ENCODE measurements around the gene KMT2B. TPM values are rescaled to one million over a fixed set of nuclear protein-coding genes. Genes with fewer than 3 reads are reported as not detected.

KMT2B gene
- total RNA-seq, 1 experiment from 2014 or later: 10.8 TPM

- peak; percentile 77 for DNase-seq
- CTCF ChIA-PET: no interaction called here
Measured at GRCh38 chr19:35716801-35717664, 770 bp upstream of the KMT2B start.

GRCh38 chr19:35718345-35719041 is 690 bp downstream of the KMT2B start:
- DNase-seq: peak; percentile 9
- ChIA-PET CTCF (no interaction called here), POLR2A (ENCODE audit: unreplicated experiment) (interaction anchor here (0.5 kb wide), 1 partner anchor 64 kb away, joined by 13 read pairs; no protein-coding TSS in a partner anchor)
- H3K9me3 ChIP-seq (ENCODE audit: low read length): no peaks in the 10 kb centered on the region
- no peaks in the 10 kb centered on the region for H3F3A ChIP-seq (ENCODE audit: low read length, unreplicated experiment)
- TF ChIP-seq EZH2phosphoT487 (IDR thresholded peaks at IDR 0.05; ENCODE audit: borderline replicate concordance, low read length) (no peak), CTCF (conservative IDR thresholded peaks at IDR 0.05; ENCODE audit: low read depth, low read length) (no peak), EZH2 (IDR thresholded peaks at IDR 0.05; ENCODE audit: low read length, unreplicated experiment) (no peak)
- H3K36me3 ChIP-seq (ENCODE audit: low read depth, low read length): no peaks in the 10 kb centered on the region; the same call in 1 of the 2 replicates
- H3K4me1 ChIP-seq (ENCODE audit: insufficient read depth, low read length): peaks cover 20% of the 10 kb centered on the region; the same call in 1 of the 2 replicates
- peak overlapping the region; percentile 95 for H3K4me3 ChIP-seq (ENCODE audit: low read length)
- BruUV-seq (replicated peaks): no TSS peak
- H2AFZ ChIP-seq (ENCODE audit: low read length): peak overlapping the region; percentile 51; the same call in 1 of the 2 replicates
- H4K20me1 ChIP-seq (ENCODE audit: low read length): 0 out of 2 replicates have a peak, but pooled peaks cover 3% of the 10 kb centered on the region
- no peaks in the 10 kb centered on the region for H3K27me3 ChIP-seq (ENCODE audit: low read length)
- ATAC-seq: no peak
- peak overlapping the region; percentile 87 for H3K9ac ChIP-seq (ENCODE audit: low read length)
- intact Hi-C loops (cut with micrococcal nuclease): loop anchor here (5.0 to 10.0 kb wide), 2 partner anchors 171 to 216 kb away; partner anchors contain the start of genes LRFN3 and TMEM147
- H3K79me2 ChIP-seq (ENCODE audit: low read length): peaks cover 33% of the 10 kb centered on the region
- H3K4me2 ChIP-seq (ENCODE audit: low read length): peak overlapping the region; percentile 98
- H3K27ac ChIP-seq (ENCODE audit: low read length): 0 out of 2 replicates have a peak overlapping the region, but pooled peaks have one; percentile 1
- no peaks in the 10 kb centered on the region for H3K9me2 ChIP-seq (replicated peaks; ENCODE audit: low read length)

More at GRCh38 chr19:35716801-35717664, 770 bp upstream of the KMT2B start:
- POLR2A ChIA-PET (ENCODE audit: unreplicated experiment): no interaction called here
- Histone ChIP-seq H2AFZ (ENCODE audit: low read length) (peak overlapping the region; percentile 97), H3K9me2 (replicated peaks; ENCODE audit: low read length) (no peaks in the 10 kb centered on the region), H3K79me2 (ENCODE audit: low read length) (peaks cover 33% of the 10 kb centered on the region), H3K9ac (ENCODE audit: low read length) (peak overlapping the region; percentile 85), H3K4me2 (ENCODE audit: low read length) (peak overlapping the region; percentile 97), H3K9me3 (ENCODE audit: low read length) (no peaks in the 10 kb centered on the region), H3K27me3 (ENCODE audit: low read length) (no peaks in the 10 kb centered on the region), H3F3A (ENCODE audit: low read length, unreplicated experiment) (no peaks in the 10 kb centered on the region), H3K27ac (ENCODE audit: low read length) (peak overlapping the region; percentile 50), H3K36me3 (ENCODE audit: low read depth, low read length) (no peaks in the 10 kb centered on the region; the same call in 1 of the 2 replicates), H3K4me1 (ENCODE audit: insufficient read depth, low read length) (peaks cover 20% of the 10 kb centered on the region; the same call in 1 of the 2 replicates), H3K4me3 (ENCODE audit: low read length) (peak overlapping the region; percentile 91), H4K20me1 (ENCODE audit: low read length) (0 out of 2 replicates have a peak, but pooled peaks cover 3% of the 10 kb centered on the region)
- BruUV-seq (replicated peaks): TSS peak; percentile 49
- TF ChIP-seq CTCF (conservative IDR thresholded peaks at IDR 0.05; ENCODE audit: low read depth, low read length): peak; percentile 80
- no peak for TF ChIP-seq EZH2 (IDR thresholded peaks at IDR 0.05; ENCODE audit: low read length, unreplicated experiment)
- no peak for TF ChIP-seq EZH2phosphoT487 (IDR thresholded peaks at IDR 0.05; ENCODE audit: borderline replicate concordance, low read length)
- intact Hi-C loops (cut with micrococcal nuclease): loop anchor here (1.0 to 10.0 kb wide), 5 partner anchors 14 to 218 kb away; partner anchors contain the start of genes LRFN3, PSENEN, TMEM147 and U2AF1L4
- ATAC-seq: peak; percentile 84

All from PC-3 (cell line).